HG03575 (cell line): ENCODE results near the gene CCR7.

Experiments used
- ATAC-seq: cut with Tn5 transposase; IDR thresholded peaks from one replicate; pipeline ENCODE4 v1.9.1; 2021; ENCODE audit not compliant: unreplicated experiment, insufficient number of reproducible peaks, low FRiP score; ENCODE audit errors: extremely low read depth

CCR7 gene

DNA sequence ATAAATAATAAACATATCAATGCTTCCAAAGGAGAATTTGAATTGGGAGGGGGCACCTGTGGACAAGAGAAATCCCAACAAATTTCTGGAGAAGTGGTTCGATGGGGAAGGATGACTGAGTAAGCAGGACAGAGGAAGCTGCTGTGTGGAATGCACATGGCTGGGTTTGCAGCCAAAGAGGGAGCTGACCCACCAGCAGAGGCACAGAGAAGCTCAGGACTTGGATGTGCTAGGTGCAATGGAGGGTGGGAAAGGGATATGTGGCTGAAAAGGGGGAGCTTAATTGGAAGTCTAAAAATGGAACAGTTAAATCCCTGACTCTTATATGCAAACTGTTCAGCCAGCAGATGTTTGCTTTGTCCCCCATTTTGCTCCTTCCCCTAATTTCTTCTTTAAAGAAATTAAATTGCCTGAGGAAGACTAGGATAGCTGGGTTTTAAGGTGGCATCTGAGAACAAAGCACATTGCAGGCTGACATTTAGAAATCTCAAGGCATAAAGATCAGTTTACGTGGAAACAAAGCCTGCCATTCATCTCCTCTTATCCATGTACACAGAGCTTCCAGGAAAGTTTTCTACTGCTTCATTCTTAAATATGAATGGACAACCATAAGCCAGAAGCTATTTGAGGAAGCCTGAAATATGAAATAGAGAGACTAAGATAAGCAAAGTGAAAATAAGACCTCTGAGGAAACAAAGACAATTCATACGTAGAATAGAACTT is 40.9 kb downstream of the CCR7 start:
- no peak for ATAC-seq

DNA sequence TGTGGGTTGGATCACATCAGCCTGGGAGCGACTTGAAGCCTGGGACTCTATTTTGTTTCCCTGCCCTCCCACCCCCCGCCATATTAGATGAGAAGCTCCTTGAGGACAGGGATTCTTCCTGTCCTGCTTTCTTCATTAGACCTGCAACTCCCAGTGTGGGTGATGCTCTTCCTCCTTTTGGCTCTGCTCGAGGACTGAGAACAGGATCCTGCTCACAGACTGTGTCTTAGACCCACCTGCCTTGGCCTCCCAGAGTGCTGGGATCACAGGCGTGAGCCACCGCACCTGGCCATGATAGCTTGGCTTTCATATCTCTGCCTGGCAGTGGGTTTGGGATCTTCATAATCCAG is 42.3 kb downstream of the CCR7 start:
- ATAC-seq: no peak

DNA sequence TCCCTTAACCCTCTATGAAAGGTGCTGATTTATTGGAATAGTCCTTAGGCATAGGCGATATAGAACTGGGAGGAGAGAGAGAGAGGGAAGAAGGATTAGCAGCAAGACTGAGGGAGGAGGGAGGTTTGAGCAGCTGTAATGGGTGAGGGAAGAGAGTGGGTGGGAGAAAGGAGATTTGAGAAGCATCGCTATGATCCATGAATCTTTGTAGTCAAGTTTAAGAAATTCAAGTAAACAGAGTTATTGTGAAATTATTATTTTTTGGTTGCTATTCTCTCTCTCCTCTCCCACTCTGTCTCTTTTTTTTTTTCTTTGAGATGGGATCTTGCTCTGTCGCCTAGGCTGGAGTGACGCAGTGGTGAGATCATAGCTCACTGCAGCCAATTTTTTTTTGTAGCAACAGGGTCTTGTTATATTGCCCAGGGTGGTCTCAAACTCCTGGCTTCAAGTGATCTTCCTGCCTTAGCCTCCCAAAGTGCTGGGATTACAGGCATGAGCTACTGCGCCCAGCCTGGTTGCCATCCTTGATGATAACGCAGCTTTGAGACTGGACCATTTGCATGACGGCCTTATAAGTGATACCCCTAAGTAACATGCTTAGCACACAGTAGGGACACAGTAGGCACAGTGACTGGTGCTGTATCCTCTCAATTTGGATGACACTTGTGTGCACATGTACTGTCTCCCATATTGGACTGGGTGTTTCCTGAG is 42.9 kb downstream of the CCR7 start:
- ATAC-seq: no peak

DNA sequence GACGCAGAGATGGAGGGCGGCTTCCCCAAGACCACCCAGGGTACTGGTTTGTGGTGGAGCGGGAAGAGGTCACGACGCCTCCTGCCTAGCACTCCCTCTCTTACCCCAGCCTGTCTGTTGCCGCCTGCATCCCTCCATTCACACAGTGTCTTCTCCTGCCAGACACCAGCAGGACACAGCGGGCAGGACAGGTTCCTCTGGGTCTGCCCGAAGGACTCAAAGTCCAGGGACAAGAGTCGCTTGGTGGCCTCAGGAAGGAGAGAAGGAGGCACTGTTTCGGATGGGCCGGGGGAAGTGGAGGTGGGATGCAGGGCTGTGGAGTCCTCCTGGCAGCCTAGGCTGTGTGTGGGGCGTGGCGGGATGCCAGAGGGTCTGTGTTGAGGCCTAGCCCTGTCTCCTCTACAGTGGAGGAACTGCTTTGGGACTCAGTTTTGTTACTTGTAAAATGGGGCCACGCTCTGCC is 44.2 kb downstream of the CCR7 start:
- no peak for ATAC-seq

DNA sequence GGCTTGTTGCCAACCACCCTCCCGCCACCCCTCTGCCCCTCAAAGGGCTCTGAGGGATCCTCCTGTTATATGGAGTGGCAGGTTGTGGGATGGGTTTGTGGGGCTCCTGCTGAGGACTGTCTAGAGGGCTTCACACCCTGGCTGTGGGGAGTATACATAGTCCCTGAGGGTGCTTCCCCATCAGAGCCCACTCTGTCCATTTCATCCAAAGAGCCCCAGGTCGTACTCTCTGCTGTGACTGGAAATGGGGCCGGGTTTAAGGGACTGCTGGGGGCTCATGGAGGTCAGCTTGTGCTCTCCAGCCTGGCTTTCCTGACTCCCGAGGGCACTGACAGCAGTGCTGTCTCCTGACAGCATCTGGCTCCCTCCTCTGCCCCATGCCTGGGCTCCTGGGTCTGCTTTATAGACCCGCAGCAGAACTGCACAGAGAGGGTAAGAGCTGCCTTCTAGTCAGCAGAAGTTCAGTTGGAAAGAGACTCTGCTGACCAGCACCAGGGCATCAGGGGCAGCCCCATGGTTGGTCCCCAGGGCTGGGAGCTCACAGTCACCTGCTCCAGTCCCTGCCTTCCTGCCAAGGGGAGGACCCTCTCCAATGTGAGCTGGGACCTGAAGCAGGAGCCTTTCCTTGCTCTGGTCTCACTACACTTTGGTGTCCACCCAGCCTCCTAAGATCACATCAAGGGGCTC is 46.0 kb downstream of the CCR7 start:
- ATAC-seq: no peak

DNA sequence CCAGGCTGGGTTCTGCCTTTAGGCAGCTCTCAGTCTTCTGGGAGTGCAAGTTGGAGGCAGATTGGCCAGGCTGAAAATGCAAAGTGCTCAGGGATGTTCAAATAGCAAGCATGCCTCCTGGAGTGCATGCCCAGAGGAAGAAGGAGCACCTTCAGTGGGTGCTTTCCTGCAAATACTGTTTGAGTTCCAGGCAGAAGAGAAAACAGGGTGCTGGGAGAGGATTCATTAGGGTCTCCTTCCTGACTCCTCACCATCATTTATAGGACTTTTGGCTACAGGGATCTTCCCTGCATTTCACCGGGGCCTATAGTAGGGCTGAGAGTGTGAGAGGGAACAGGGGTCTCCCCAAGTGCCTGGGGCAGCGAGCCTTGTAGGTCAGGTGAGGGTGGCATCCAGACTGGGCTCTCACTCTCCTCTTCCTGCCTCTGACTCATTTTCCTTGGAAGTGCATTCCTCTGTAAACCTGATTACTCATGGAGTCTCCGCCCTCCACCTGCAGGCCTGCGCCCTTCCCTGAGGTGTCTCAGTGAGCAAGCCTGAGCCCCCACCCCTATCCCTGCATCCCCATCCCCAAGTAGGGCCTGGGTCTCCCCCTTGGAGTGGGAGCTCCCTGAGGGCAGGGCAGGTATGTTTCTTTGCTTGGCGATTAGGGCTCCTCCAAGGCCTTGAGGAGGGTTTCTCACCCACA is 46.7 kb downstream of the CCR7 start:
- ATAC-seq: no peak

DNA sequence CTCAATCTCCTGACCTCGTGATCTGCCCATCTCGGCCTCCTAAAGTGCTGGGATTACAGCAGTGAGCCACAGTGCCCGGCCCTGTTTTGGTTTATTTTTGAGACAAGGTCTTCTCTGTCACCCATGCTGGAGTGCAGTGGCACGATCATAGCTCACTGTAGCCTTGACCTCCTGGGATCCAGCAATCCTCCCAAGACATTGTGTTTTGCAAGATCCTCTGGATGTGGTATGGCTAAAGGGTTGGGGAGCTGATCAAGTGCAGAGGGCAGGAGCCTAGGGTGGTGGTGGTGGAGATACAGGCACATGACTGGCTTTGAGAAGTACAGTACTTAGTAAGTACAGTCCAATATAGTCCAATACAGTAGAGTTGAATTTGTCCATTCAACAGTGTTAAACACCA is 47.3 kb downstream of the CCR7 start:
- no peak for ATAC-seq

DNA sequence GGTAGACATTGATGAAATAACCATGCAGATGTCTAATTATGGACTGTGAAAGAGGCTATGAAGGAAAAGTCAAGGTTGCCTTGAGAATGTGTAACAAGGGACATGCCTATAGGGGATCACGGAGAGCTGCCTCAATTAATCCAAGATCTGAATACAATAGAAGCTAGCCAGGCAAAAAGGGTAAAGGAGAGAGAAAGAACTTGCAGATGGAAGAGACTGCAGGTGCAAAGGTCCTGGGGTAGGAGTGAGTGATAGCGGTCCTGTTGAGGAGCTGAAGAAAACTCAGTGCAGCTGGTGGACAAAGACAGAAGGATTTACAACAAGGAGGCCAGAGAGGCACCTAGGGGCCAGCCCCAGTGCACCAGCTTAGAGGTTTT is 48.0 kb downstream of the CCR7 start:
- ATAC-seq: no peak

DNA sequence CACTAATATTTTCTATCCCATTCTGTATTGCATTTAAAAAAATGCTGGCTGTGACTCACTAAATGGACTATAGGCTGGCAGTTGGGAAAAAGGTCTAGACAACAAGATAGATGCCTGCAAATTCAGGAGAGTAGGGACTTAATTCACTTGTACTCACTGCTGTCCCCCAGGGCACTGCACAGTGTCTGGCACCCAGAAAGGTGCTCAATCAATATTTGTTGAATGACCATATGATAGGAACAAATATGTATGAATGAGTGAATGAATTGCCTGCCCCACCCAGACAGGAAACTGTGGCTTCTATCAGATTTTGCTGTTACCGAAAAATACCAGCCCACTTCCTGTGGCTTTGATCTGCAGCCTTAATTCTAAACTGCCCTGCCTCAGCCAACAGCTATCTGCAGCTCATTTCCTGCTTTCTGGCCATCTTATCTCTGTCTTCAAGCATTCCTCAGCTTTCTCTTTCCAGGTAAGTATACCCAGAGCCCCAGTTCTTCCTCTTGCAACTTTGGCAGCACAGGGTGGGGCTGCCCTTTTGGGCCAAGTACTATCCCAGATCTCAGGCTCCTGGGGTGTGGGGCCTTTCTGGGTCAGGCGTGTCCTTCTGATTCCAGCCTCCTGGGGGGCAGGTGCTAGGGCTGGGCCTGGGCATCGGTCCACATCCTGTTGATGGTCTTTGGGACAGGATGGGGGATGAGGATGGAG is 48.5 kb downstream of the CCR7 start:
- no peak for ATAC-seq

DNA sequence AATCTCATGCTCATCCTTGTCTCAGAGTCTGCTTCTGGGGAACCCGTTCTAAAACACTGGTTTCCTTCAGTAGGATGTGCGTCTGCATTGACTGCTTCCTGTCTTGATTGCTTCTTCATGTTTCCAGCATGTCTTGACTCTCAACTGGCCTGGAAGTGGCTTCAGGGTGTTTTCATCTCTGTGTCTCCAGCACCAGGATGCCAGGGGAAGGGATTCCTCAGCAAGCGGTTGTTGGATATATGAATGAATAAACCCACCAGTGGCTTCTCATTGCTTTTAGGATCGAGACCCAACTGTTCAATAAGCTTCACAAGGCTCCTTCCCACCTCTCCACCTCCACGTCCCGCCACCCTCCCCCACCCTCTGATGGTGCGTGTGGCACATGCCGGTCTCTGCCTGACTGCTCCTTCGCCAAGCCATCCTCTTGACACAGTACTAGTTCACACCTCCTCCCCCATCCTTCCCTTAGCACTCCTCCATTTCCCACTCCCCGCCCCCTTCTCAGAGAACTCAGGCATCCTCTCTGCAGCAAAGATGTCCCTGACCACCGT is 49.7 kb downstream of the CCR7 start:
- ATAC-seq: no peak

DNA sequence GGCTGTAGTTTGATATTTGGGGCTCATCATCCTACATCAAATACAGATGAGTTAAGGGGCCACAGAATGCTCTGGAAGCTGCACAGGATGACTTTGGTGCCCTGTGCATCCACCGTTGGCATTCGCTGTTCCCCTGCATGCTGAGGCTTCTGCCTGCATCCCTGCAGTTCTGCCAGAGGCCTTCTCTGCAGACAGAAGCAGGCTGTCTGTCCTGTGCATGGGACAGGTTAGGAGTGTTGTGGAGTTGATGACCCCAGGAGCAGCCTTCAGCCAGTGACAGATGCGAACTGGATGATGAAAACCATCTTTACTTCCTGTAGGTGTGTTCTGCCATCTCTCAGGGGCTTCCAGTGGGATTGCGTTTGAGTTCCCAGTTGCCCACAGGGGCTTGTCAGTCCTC is 50.3 kb downstream of the CCR7 start:
- ATAC-seq: no peak

DNA sequence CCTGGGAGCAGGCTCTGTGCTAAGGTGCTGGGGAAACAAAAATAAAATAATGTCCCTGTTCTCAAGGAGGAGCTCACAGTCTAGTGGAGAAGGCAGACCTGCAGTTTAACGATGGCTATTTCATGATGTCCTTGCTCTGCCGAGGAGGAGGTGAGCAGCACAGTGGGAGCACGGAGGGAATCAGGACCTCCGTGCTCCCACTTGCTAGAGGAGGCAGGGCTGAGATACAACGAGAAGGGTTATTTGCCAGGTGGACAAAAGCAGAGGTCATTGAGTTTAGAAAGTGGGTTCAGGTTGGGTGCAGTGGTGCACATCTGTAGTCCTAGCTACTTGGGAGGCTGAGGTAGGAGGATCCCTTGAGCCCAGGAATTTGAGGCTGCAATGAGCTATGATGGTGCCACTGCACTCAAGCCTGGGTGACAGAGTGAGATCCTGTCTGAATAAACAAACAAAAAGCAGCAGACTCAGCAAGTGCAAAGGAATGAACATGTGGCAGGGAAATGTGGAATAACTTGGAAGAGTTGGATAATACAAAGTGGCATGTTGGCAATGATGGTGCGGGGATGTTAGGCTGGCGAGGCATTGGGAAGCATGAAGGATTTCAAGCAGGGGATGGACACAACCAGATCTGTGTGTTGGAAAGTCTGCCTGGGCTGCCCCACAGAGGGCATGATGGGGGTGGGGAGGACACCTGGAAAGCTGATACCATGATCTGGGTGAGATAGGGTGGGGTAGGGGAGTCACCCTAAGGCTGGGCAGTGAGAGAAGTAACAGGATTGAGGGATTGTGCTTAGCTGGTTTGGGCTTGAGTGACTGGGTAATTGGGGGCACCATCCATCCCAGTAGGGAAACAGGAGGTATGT is 51.0 kb downstream of the CCR7 start:
- no peak for ATAC-seq

DNA sequence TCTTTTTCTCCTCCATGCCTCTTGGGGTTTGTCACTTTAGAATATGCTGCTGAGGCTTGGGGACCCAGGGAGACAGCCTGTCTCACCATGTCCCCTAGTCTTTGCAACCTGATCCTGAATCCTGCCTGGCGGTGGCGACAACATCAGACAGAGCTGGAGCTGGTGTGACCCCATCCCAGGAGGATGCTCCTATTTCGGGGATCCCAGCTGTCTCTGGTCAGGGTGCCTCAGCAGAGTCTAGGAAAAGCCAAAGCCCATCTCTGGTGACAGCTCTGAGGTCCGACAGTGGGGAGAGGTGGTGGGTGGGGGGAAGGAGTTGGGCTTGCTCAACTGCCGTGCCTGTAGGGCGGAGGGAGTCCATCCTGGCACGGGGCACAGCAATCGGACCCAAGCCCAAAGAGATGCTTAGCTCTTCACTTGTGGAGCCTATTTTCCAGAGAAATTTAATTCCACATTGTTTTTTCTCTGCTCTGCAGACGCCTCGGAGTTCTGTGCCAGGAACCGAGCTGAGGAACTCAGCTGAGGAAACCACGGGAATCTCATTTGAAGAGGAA is 53.5 kb downstream of the CCR7 start:
- ATAC-seq: no peak

DNA sequence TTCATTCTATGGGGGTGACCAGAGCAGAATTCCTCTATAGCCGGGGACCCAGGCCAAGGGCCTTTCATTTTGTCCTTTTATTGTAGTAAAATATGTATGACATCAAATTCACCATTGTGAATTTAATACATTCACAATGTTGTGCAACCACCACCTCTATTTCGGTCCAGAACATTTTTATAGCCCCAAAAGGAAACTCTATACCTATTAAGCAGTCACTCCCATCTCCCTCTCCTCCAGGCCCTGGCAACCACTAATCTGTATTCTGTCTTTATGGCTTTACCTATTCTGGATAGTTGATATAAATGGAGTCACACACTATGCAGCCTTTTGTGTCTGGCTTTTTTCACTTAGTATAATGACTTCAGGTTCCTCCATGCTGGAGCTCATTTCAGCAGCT is 54.1 kb downstream of the CCR7 start:
- no peak for ATAC-seq

DNA sequence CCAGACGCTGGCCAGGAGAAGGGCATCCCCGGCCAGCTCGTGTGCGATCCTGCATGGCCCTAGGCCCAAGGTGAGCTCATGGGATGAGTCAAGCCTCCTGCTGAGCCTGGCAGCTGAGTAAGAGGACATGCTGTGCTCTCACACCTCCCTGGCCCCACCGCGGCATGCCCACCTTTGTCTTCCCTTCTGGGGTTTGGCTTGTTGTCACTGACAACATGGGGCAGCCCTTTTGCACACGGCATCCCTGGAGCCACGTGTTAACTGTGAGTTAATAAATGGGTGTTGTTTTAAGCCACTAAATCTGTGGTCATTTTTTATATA is 55.0 kb downstream of the CCR7 start:
- no peak for ATAC-seq

DNA sequence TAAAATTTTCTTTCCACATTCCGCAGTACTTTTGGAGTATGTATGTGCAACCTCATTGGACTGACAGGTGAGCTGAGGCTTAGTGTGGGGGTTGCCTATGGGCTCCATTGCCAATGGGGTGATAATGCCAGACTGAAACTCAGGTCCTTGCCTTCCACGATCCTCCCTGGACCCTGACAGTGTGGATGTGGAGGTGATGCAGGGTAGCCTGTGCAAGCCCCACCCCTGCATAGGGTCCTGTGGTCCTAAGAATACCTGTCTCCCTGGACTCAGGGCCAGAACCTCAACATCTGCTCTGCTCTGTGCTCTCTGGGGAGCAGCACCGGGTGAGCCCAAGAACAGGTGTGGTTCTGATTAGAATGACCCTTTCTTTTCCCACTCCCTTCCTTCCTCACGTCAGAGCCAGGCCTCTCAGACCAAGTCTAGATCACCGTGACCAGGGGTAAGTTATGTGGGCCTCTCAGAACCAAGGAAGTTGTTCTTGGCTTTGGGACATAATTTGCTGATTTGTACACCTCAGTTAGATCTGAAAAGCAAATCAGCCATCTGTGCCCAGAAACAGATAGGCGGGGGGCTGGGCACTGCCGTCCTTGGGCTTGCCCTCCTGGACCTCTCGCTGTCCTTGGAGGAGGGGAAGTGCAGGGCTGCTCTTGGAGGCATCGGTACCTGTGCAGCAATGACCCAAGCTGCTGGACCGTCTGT is 55.5 kb downstream of the CCR7 start:
- no peak for ATAC-seq

DNA sequence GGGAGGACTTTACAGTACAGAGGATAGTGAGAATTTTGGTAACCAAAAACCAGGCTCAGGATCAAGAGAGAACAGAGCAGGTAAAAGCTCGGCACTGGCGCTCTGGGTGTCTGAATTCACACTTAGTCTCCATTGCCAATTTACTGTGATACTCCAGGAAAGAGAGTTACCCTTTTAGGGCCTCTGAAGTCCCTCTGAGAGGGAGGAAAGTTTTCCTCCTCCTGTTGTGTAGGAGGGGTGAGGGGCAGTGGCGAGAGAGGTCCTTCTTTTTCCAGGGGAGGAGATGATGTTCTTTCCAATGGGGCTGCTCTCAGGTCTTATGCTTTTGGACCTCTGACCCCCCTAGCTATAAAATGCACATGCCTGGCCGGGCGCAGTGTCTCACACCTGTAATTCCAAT is 58.5 kb downstream of the CCR7 start:
- ATAC-seq: no peak
